Activated CD4-positive, CD25-positive, alpha-beta regulatory T cell treated with anti-CD3 and anti-CD28 coated beads, Interleukin-2, amount 50 U/mL, for 72 hours (primary cell): ENCODE data around the gene SDHAF2.
"Not testable (repeated sequence)": the region's sequence is repeated elsewhere in the genome, so short reads cannot be mapped to it uniquely, and the experiment has no call there.

Experiments
- DNase-seq: peaks from one replicate; pipeline ENCODE4 v3.0.0; 2021

Gene SDHAF2

DNA sequence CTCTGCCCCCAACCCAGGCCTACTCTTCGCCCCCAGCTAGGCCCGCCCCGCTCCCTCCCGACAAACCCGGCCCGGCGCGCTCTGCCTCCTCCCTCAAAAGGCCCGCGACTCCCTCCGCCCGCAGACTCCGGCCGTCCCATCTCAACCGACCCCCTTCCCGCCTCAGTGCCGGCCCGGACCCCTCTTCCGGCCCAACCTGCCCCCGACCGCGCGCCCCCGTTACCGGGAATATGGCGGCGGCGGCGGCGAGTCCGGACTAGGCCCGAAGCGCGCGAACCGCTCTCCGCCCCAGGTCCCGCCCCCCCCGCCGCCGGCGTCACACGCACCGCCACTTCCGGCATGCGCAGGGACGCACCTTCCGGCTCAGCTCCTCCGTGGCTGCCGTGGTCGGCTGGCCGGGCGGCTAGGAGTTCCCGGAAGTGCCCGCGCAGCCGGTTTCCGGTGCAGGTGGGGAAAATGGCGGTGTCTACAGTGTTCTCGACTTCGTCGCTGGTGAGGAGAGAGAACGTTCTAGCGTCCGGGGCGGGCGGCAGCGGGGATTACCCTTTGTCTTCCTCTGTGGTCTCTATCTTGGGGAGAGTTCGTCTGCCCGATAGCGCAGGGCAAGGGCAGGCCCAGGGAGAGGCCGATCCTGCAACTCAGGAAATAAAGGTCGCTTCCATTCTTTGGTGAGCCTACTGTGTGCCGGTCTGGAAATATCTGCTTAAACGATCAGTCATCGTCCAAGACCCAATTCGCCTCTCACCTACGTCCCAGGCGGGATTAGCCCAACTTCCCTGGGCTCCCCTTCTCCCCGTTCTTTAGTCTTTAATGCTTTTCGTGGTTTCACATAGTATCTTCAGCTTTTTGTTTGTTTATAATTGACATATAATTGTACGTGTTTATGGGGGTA is at the start of gene SDHAF2, which contains the start of gene CPSF7:
Gene SDHAF2, plus strand, starts transcription at position 434 of the 892 bp plus-strand sequence. Its CDS starts 23 bp downstream, at position 457.
Gene CPSF7, minus strand, starts transcription at position 285 of the 892 bp plus-strand sequence. CDS start 740 bp downstream, outside the sequence.
- DNase-seq = peak; percentile 97

DNA sequence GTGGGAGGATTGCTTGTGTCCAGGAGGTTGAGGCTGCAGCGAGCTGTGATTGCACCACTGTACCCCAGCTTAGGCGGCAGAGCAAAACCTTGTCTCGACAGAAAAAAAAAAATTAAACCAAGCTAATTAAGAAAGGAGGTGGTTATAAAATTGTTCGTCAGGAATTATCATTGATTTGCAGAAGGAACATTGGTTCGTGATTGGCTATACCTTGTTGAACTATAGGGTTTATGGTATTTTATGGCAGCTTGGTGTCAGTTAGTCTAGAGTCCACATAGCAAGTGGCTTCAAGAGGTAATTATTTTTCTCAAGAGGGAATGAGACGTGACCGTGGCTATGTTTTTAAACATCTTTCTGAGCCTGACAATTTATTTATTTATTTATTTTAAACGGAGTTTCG is 49.0 kb upstream of the SDHAF2 start:
- no peak for DNase-seq

DNA sequence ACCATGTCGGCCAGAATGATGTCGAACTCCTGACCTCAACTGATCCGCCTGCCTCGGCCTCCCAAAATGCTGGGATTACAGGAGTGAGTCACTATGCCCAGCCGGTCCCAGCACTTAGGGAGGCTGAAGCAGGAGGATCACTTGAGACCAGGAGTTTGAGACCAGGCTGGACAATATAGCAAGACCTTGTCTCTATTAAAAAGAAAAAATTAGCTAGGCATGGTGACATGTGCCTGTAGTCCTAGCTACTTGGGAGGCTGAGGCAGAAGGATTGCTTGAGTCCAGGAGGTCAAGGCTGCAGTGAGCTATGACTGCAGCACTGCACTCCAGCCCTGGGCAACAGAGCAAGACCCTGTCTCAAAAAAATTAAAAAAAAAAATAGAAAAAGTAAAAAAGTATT is 46.1 kb upstream of the SDHAF2 start:
- DNase-seq = not testable (repeated sequence)

DNA sequence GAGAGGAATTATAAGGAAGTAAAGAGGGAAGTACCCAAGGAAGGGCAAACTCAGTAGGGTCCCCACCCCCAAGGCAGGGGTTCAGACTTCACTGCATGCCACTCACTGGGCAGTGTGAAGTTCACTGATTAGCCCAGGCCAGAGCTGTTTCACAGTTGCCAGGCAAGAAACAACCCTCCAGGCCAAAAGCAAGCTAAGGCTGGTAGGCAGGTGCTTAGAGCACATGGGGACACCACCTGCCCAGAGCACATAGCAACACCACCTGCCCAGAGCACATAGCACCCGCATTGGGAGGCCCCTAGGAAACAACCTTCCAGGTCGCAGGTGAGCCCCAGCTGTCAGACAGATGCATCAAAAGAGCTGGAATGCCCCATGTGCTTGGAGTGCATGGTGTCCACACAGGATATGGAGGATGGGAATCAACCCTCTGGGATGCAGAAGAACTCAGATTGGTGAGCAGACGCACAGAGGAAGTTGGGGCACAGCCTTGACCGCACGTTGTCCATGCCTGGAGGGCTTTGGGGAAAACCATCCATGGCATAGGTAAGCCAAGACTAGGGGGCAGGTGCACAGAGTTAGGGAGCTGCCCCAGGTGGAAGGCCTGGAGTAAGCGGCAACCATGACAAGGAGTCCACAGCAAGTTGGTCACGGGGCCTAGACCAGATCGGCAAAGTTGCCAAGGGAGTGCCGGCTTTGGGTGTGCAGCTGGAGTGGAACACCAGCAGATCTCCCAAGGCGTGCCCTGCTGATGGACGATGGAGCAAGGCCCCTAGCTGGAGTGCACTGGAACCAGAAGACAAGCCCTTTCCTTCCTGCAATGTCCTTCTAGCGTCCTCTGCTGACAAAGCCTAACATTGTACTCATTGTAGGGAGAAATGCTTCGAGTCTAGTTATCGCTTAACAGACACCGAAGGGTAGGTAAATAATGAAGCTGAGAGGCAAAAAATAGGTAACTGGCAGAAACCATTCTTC is 45.4 kb upstream of the SDHAF2 start:
- DNase-seq = no peak

DNA sequence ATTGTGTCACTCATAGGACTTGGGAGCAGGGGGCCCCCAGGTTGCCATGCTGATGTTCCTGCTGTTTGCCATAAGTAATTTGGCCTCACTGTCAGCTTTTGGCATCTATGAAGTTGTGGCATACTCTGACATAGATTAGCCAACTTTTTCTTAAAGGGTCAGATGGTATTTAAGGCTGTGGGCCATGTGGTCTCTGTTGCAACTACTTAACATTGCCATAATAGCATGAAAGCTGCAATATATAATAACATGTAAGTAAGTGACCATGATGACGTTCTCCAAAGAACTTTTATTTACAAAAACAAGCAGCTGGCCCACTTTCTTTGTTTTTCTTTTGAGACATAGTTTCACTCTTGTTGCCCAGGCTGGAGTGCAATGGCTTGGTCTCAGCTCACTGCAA is 39.8 kb upstream of the SDHAF2 start:
- DNase-seq = no peak

DNA sequence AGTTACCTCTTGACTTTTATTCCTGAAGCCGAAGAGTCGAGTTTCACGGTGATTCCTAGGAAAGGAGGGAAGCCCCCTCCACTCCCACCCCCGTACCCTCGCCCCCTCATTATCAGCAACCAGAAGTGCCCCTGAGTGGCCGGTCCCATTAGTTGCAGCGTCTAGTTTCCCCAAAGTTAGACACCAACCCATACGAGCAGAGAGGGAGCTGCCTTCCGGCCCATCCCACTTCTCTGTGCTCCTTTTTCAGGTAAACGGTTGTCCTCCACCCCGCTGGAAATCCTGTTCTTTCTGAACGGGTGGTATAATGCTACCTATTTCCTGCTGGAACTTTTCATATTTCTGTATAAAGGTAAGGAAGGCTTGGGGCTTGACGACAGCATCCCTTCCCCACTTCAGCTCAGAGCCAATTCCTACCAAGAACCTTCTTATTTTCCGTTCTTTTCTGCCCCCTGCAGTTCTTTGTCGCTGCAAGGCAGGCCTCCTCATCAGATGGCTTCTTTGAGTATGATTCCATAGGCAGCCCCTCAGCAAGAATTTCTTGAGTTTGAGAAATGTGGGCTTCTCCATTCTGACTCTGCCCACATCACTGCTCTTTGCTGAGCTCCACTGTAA is 36.8 kb upstream of the SDHAF2 start:
- no peak for DNase-seq

DNA sequence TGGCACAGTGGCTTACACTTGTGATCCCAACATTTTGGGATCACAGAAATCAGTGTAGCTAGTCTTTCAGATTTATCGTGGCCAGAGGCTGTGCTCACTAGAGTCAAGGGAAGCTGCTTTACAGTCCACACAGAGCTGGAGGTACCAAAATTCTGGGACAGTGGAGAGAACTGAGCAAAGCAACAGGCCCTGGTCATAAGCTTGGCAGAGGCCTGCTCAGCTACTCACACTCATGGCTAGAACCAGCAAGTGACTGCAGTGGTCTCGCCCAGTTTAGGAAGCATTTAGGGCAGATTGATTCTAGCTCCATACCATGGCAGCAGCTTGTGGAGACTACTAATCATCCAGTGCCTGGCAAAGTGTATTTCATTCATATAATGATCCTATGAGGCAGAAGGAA is 28.8 kb upstream of the SDHAF2 start:
- DNase-seq = no peak

DNA sequence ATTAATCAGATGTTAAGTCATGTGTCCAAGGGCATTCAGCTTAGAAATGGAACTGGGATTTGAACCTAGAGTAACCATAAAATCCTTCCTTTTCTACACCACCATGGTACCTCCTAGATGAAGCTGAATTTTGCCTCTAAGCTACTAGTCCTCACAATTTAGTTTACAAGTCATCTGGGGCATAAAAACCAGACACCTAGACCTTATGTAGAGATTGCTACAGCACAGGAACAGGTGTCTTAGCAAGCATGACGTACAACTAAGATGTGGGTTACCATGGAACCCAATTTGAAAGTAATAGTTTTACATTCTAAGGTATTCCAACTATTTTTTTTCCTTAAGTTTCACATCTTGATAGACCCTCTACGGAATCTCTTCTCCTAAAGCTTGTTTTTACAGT is 28.4 kb upstream of the SDHAF2 start:
- no peak for DNase-seq

DNA sequence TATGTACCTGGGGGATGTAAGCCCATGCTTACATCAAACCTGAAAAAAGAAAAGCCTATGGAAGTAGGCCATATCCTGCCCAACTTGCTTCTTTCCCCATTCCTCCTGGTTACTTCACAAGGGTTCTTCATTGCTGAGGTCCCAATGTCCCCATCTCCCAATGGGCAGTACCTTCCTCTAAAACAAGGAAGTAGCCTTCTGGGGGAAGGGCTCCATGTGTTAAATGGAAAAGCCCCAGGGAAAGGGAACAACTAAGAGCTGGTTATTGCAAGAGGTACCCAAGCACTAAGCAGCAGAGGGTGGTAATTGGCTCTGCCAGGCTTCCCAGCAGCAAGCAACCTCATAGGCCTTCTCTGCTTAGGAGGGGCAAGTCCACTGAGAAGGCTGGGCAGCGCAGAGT is 26.3 kb upstream of the SDHAF2 start:
- DNase-seq = no peak

DNA sequence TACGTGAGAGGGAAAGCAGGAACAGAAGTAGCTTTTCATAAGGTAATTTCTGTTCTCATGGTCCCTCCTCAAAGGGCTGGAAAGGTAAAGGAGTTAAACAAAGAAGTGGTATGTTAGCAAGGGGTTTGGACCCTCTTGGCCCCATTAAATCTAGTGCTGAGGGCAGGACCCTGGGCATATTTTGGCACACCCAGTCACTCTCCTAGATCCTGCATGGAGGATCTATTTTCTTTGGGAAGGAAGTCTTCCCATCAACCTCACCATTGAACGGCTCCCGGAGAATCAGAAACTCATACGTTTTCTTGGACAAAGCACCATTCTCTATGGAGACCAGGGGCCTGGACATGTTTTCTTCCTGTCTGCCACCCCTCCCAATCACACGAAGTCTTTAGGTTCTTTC is 25.8 kb upstream of the SDHAF2 start:
- DNase-seq = no peak

DNA sequence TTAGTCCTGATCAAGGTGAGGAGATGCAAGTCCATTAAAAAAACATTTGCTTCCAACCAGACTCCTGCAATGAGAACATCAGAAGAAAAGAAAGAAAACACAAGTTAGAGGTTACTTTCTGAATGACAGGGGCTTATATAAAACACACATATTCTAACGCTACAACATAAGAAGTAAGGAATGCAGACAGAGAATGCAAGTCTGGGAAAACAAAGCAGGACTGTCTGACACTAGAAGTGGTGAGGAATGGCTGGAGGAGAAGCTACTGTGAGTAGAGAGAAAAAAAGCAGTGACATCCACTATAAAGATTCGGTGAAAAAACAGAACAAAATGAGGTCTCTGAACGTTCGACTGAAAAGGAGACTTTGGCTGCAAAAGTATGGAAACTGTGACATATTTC is 25.3 kb upstream of the SDHAF2 start:
- no peak for DNase-seq

DNA sequence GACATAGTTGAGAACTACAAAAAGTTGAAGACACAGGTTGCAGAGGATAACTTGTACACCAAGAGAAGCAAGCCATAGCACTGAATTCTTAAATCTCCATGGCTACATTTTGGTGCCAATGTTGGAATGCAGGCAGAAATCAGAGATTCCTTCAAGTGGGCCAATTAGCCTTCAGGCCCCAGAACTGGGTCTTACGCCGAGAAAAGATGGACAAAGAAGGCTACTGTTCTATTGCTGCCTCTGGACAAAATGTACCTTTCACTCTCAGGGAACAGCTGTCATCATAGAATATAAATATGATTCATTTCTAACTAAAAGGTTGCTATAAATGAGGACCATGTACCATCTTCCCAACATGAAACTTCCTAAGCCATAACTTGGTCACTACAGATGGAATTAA is 23.9 kb upstream of the SDHAF2 start:
- DNase-seq = no peak

DNA sequence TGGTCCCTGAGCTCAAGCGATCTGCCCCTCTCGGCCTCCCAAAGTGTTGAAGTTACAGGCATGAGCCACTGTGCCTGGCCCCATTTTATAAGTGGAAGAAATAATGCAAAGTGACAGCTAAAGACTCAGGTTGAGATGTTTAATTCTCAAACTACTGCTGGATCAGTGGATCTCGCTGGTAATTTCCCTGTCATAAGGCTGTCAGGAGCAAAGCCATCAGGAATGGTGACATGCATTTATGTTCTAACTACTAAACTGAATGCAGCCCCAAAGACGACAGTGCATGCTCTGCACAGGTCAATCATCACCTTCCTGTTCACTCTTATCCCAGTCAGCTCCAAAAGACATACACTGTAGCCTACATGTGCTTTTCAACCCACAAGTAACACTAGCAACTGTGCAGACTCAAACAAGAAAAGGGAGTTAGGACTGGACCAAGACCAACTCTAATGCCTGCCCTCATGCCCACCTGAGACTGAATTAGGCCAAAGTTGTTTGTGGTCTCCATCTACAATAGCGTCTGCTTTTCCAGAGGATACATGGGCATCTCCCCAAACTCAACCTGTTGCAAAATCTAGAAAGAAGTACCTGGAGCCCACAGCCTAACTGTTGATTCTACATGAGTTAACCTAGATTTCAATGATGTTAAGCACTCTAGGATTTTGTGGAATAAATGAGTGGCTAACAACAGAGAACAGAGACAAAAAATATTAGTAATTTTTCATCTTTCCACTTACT is 22.8 kb upstream of the SDHAF2 start:
- DNase-seq = no peak

DNA sequence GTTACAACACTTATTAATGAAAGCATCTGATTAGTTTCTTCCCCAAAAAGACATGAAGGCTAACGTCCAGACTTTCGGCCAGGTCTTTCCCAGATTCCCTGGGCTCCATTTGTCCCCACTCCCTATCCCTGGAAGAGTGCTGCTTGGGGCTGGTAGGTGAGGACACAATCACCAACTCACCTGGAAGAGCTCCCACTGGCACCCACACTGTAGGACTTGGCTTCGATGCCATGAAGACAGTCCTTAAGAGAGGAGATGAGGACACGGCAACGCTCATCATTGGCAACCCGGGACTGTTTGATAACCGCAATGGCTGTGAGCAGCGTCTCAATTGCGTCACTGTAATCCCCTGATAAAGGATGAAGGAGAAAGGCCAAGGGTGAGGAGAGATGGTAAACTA is 18.3 kb upstream of the SDHAF2 start:
- no peak for DNase-seq

DNA sequence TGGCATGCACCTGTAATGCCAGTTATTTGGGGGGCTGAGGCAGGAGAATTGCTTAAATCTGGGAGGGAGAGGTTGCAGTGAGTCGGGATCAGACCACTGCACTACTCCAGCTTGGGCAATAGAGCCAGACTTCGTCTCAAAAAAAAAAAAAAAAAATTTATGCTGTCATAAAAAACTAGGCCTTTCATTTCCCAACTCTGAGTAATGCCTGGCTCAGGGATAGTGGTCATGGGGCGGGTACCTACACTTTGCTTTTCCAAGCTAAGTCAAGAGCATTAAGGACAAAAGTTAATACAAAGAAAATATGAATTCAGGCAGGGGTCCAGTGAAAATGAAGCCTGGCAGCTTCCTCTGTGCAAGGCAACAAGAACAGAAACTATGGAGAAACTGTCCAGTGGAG is 16.4 kb upstream of the SDHAF2 start:
- no peak for DNase-seq

DNA sequence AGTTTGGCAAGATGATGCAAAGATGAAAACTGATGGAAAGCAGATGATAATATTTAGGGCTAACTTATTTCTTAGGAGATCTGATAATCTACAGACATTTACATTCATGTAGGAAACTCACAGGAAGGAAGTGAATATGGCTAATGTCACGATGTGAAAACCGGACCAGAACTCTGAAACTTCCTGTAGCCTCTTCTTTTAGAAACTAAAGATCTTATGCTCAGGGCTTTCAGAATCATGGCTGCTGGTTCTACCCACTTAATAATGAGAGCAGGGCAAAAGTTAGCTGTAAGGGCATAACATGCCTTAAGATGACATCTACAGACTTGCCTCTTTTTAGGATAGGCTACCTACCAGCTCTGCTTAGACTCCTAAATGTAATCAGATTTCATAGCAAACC is 15.4 kb upstream of the SDHAF2 start:
- no peak for DNase-seq

DNA sequence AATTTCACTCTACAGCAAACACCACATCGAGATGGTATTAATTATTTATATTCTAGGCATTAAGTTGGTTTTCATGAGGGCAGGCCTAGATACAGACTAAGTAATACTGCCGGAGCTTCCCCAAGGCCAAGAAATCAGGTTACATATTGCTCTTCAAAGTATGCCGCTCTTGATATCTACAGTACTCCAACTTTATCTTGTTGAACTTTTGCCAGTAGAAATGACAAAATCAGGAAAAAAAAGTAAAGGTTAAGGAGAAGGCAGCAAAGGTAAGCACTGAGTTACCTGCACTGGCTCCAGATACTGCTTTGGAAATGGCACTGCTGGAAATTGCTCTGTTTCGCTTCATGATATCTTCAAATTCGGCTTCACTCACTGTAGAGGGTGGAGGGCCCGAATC is 14.5 kb upstream of the SDHAF2 start:
- DNase-seq = no peak

DNA sequence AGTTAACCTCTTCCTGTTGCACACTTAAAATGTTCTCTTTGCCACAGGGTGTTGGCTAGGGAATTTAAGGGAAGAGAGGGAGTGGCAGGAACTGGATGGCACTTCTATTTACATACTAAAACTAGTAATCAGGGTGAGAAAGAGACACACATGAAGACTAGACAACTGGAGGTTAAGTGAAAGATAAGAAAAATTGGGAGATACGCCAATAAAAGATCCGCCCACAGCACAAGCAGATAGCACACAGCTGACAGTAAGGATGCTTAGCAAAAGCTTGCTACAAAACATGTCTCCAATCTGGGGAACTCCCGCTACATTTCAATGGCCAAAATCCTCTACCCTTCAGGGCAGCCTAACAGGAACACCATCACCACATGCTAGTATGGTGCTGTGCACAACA is 13.0 kb upstream of the SDHAF2 start:
- no peak for DNase-seq

DNA sequence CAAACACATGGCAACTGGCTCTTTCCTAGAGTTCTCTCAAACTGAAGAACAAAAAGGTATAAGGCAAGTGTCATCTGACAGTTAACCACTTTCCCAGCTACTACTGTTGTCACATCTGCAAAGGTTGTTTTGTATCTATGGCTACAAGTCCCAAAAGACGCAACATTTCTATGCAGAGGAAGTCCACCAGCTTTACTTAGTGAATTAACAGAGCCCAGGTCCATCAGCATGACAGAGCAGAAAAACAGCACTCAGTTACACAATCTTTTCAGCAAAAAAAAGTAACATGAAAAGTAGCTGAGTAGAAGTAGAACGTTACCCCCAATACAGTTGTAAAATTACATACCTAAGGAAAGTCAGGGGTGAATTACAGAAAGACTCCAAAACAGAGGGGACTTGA is 12.3 kb upstream of the SDHAF2 start:
- DNase-seq = no peak

DNA sequence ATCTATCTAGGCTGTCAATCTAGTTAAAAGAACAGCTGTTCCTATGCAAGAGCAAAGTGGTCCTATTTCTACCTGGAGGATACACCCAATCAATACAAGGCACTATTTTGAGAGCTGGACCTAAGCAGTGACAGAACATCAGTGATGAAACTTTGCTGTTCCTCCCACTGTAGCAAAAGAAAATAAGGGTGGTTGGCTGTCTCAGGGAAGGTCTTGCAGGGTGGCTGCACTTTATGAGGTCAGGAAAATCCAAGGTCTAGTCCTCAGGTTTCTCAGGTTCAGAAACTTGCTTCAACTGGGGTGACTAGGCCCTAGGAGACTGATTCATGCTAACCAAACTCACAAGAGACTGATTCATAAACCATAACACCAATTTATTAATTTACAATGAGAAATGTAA is 11.8 kb upstream of the SDHAF2 start:
- no peak for DNase-seq

DNA sequence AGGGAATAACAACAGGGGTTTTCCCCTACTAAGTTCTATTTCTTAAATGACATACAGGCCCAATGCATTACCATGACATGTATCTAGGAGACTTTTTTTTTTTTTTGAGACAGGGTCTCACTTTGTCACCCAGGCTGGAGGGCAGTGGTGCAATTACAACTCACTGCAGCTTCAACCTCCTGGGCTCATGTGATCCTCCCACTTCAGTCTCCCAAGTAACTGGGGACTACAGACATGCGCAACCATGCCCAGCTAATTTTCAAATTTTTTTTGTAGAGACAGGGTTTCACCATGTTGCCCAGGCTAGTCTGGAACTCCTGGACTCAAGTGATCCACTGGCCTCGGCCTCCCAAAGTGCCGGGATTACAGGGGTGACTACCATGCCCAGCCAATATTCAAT is 7.7 kb upstream of the SDHAF2 start:
- DNase-seq = no peak

DNA sequence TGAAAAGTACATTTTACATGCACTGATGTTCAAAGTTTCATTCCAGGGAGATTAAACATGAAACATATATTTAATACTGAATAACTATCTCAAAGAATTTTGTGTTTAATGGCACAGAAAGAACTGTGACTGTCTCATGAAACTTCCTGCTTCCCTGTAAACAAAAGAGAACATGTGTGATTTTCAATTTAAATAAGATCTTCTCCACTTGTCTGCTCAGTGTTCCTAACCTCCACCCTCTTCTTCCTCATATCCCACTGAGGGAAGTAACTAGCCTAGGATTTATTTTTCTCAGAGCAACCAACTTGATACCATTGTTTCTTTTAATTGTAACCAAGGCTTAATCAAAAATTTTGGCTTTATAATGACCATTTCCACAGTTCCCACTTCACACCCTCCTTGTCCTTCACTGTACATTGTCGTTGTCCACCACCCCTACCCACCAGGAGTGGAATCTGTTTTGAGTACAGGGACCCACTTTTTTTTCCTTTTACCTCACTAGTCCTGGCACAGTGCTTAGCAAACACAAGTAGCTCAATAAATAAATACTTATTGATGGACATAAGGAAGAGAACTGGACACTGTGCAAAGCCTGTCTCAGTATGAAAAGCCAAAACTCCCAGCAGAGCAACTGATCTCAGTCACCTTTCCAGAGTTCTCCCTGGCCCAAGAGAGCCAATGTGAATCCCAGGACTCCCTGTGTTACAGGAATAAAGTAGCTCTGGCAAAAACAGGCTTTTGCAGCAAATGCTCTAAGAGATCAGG is 4.4 kb upstream of the SDHAF2 start:
- no peak for DNase-seq
